ENCODE data around the gene ADAMTS8.

The ADAMTS8 gene

DNA sequence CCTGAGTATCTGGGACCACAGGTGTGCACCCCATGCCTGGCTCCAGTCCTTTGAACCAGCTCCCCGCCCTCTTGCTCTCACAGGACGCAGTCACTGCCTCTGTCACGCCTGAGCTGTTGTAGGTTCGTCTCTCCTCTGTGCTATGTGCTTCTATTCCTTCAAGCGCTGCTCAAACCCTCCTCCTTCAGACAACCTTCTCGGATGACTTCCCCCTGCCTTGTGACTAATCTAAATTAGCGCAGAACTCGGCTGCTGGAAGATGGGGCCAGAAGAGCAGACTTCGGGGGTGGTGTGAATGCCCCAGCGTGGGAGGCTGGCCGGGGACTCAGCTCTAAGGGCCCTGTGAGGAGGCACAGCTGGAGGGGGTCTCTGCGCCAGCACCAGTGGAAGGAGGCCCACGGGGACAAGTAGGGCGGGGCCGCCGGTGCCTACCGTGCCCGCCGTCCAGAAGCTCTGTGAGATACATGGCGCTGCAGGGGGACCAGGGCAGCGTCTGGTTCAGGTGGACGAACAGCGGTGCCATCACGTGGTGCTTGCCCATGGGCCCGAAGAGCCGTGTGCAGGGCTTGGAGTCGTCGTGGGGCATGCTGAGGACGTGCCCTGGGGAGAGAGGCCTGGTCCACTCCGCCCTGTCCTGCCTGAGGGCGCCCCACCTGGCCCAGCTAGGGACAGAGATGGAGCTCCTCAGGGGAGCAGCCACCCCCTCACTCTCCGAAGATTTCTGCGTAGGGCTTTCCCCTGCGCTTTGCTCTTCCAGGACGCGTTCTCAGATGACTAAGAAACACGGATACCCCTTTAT, 12.5 kb downstream of the ADAMTS8 start:
- no peak for DNase-seq

DNA sequence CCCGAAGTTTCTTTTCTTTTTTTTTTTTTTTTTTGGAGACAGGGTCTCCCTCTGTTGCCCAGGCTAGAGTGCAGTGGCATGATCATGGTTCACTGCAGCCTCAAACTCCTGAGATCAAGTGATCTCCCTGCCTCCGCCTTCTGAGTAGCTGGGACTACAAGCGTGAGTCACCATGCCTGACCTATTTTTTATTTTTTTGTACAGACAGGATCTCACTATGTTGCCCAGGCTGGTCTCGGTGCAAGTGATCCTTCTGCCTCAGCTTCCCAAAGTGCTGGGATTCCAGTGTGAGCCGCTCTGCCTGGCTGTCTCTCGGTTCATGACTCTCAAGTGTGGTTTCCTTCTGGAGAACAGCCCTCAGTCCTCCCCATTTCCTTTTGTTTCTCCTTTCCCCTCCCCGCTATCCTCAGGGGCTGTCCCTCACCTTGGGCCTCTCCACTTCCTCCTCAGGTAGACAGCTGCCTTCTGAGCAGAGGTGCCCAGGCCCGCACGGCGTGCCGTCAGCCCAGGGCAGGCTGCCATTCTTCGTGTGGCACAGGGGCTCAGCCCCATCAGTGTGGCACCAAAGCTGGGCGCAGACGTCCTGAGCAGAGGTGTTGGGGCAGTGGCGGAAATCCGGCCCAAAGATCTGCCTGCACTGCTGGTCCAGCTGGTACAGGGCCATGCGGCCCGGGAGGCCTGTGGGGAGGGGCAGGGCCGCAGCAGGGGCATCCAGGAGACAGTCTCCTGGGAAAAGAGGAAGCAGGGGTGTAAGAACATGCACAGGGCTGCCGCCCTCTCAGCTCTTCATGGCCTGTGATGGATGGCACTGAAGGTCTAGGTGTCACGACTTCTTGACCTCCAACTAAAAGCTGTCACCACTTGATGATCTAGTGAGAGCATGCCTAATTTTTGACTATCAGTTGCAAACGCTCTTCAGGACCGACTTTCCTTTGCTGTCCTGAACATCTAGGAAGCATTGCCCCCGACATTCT, 14.0 kb downstream of the ADAMTS8 start:
- no peak for DNase-seq

DNA sequence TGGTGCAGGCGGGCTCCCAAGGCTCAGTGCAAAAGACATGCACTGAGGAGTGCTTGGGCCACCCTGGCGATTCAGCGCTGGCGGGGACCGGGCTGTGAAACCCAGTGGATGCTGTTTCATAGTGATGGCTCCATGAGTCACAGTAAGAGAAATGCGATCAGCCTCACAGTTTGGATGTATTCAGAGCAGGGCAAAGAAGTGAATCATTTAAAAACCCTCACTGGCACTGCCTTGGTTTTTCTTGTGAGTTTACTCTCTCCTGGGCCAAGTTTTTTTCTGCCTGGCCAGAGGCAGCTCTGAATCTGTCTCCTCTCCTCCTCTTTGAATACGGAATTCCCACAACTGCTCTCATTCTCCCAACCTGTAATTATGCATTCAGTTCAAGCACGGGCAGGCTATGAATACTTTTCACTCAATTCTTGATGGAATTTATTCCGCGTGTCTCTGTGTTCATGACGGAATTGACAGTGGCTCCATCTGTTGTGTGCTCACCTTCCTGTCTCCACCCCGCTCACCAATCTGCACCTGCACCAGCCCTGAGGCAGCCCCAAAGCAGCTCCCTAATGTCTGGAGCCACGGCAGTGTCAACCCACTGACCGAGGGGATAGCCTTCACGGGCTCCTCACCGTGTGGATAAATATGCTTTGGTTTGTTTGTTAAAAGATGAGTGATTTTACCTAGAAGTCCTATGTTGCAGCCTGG, 14.9 kb downstream of the ADAMTS8 start:
- no peak for DNase-seq

- no peak for DNase-seq
Observed at GRCh38 chr11:130411223-130411622, 17.2 kb downstream of the ADAMTS8 start.

GRCh38 chr11:130409594-130410388, 18.6 kb downstream of the ADAMTS8 start:
- DNase-seq = no peak

DNA sequence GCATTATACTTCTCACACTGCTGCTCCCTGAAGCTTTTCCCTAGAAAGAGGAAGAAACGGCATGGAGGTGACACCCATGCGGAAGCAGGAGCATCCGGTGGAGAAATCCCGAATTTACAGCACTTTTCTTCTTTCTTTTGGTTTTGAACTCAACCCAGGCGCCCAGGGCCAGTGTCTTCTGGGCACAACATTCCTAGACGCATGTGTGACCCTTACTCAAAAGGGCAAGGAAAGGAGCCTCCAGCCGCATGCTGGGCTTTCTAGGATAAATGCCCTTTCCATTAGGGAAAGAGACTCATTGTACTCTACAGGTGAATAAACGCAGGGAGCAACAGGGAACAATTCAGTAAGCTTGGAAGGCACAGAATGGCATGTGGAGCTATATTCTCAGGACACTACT, 19.5 kb downstream of the ADAMTS8 start:
- DNase-seq = no peak

DNA sequence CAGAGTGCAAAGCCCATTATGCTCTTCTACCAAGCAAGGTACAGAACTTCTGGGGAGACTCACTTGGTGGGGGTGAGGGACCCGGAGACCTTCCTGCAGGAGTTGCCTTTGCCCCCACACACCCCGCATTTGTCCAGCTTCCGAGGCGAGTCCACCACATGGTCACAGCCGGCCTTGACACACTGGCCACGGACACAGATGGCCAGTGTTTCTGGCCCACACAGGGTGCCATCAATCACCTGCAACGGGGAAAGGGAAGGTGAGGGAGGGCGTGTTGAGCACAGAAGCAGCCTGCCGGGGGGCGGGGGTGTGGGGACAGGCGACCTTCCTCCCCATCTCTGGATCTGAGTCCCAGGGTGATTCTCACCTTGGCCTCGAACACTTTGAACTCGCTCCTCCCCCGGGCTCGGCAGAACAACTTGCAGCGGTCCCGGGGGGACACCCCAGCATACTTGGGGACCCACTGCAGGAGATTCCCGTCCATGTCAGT, 20.0 kb downstream of the ADAMTS8 start:
- DNase-seq = no peak

- no peak for DNase-seq
Observed at GRCh38 chr11:130407978-130408377, 20.4 kb downstream of the ADAMTS8 start.

DNA sequence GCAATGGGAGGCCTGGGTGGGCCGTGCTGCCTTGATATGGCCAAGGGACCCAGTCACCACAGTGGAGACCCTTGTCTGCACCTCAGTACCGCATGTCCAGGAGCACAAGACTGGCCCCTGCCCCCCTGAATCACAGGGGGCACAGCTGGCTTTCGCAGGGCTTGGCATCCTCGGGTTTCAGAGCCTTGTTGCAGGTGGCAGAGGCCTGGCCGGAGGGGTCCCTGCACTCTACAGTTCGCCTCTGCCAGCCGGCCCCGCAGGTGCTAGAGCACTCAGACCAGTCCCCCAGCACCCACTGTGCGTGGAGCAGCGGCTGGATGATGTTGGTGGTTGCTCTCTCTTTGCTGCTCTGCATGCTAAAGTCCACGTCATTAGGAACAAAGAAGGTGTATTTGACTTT, 23.0 kb downstream of the ADAMTS8 start:
- DNase-seq = no peak

DNA sequence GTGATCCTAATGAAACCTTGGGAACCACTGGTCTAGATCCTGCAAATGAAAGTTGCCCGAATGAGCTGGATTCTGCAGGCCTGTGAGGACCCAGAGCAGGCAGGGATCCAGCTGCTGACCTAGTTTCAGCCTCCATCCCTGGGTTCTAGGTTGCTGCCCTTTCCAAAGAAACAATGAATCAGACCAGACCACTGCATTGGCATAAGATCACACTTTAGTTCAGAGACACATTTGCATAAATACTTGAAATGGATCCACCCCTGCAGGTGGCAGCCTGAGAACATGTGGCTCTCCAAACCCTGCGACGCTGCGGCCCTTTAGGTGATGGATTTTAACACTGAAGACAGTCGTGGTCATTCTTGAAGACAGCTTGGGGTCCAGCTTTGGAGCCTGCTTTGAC, 23.7 kb downstream of the ADAMTS8 start:
- no peak for DNase-seq

DNA sequence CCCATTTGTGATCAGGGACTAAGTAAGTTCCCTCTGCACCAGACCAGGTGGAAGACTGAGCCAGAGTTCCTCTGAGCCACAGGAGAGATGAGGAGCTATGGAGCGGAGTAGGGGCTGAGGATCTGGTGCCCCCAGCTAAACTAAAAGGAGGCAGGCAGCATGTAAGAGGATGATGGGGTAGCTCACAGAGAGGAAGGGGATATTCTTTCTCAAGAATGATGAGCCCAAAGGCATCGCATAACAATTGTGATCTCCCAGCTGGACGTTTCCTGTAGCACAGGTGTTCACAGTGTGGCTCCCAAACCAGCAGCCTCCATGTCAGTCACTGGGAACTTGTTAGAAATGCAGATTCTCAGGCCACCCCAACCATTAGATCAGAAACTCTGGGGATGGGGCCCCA, 24.4 kb downstream of the ADAMTS8 start:
- no peak for DNase-seq

GRCh38 chr11:130403271-130403804, 25.1 kb downstream of the ADAMTS8 start:
- no peak for DNase-seq

DNA sequence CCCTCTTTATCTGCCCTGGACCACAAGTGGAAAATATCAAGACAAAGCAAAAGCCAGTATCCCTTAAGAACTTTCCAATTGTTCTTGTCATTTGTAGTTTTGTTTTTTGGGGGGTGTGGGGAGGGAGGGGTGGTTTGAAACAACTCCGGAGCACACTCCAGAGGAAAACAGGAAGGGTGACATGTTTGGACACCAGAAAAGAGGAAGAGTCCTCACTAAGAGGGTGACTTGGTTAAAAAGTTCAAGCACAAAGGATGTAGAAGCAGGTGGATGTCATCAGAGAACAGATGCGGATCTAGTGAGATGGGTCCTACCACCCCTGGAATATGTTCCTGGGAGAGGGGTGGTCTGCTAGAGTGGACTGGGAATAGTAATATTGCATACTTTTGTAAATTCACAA, 25.8 kb downstream of the ADAMTS8 start:
- DNase-seq = no peak

DNA sequence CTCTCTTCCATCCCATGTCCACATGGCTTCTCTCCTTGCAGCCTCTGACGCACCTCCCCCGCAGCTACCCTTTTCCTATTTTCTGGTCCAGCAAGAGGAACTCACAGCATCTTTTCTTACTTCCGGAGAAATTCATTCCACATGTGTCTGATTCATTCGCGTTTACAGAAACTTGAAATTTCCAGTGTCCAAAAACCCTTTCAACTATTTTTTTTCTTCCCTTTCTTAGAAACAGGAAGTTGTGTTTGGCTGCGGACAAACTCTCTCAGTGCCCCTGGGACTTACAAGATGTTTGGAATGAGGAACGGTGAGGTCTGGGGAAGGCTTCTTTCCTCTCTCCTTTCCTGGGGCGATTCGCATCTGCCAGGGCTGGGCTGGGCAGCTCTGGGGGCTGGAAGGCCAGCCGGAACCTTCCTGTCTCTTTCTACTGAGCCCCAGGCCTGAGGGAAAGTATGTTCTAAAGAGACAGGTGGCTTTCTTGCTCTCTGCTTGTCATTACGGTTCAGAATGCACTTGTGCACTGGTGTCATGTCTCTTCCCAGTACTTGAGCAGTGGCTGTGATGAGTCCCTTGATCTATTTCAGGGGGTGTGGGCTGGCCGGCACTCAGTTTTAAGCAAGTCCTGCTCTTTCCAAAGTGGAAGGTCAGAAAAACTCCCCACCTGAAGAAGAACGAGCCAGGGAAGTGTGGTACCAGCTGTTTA, 27.5 kb downstream of the ADAMTS8 start:
- DNase-seq = no peak

GRCh38 chr11:130399196-130399595, 29.2 kb downstream of the ADAMTS8 start:
- DNase-seq = no peak

DNA sequence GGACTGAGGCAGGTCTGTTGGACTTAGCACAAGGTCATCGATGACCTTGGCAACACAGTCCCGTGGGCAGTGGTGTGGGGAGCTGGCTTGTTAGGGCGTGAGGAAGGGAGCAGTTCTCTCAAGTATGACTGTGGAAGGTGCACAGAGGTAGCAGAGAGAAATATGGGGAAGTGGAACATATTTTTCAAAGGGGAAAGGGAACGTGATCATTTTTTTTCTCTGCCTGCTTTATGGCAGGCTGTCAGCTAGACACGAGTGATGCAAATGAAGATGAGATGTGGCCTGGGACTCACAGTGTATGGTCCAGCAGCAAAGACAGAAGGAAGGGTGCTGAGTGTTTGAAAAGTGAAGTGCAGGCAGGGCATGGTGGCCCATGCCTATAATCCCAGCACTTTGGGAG, 30.6 kb downstream of the ADAMTS8 start:
- DNase-seq = no peak

DNA sequence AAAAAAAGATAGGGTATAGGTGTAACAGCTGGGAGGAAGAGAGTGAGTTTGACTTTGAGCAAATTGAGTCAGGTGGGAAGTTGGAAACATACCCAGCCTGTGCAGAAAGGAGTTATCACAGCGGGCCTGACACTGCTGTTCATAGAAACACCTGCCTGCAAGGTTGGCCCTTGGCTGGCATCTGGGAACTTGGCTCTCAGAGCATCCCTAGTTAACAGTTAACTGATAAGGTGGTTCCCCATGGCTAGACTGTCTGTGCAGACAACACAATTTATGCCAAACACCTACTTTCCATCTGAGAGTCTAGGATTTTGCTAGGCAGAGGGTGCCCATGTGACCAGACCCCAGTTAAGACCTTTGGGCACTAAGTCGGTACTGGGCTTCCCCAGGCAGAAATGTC, 31.4 kb downstream of the ADAMTS8 start:
- no peak for DNase-seq

DNA sequence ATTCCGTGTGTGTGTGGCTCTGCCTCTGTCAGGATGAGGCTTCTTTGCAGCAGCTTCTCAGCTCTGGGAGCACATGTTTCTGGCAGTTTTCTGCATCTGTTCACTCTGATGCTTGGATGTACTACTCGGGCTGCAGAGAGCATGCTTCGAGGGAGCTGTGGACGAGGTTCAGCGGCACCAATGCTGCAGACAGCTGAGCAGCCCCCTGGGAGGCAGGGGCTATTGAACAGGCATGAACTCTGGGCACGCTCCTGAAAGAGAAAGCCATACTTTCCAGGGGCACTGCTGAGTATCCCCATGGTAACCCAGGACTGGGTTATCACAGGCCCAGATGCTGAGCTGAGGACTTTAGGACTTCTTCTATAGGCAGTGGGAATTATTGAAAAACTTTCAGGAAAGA, 33.8 kb downstream of the ADAMTS8 start:
- DNase-seq = no peak

DNA sequence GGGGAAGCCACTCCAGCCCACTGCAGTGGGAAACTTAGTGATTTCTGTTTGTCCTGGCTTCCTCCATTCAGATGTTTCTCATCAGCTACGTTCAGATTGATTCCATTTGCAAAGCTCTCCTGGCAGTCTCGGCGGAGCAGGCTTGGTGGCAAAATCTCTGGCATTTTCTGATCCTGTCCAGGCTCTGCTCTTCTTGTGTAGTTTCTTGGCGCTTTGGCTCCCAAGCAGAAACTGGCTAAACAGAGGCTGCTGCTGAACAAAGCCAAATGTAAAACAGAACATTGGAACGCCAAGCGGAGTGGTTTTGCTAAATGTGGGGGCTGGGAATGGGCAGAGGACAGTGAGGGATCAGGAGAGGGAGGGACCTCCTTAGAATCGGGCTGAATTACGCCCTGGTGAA, 36.7 kb downstream of the ADAMTS8 start:
- DNase-seq = no peak

GRCh38 chr11:130390071-130390758, 38.2 kb downstream of the ADAMTS8 start:
- DNase-seq = no peak
